Neural progenitor cell (in vitro differentiated cells): ENCODE results near the gene C6orf47.

ENCODE experiments used
- CTCF ChIP-seq: fragments of 200-600 bp; sonication (generic); IDR thresholded peaks from 2 replicates; pipeline ENCODE4 v1.5.1; 2017; ENCODE audit warnings: antibody characterized with exemption, mild to moderate bottlenecking
- EZH2 ChIP-seq: fragments of 200-600 bp; sonication (generic); IDR thresholded peaks from 2 replicates; pipeline ENCODE4 v1.6.1; 2017; ENCODE audit warnings: antibody characterized with exemption, mild to moderate bottlenecking, moderate library complexity
- EZH2phosphoT487 ChIP-seq: fragments of 200-600 bp; sonication (generic); IDR thresholded peaks from 2 replicates; pipeline ENCODE4 v1.6.1; 2017; ENCODE audit warnings: antibody characterized with exemption

DNA sequence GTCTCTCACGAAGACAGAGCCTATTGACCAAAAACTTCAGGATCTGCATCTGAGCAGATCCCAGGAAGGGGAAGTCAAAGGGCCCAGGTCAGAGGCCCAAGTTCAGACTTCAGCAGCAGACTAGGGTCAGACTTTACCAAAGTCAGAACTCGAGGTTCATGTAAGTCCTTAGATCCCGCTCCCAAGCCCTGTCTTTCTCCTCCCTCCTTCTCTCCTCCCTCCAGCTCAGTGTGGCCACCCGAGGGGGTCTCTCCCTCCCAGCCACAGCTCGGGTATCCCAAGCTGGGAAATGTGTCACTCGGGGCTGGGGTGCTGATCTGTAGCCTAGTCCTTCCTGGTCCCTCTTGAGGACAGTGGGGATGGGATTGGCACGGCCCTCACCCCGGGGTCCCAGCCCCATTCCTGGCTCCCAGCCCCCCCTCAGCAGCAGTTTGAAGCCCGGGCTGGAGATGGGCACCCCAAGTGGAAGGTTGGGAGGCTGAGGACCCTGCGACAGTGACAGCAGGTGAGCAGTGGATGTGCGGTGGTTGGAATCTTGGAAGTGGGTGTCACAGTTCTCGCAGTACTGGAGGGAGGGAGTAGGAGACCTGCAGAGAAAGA, 1.6 kb upstream of the C6orf47 start:
- TF ChIP-seq EZH2 (no peak), CTCF (no peak), EZH2phosphoT487 (no peak)
